ENCODE results near the gene MATK.
"Not testable (repeated sequence)": the region's sequence is repeated elsewhere in the genome, so short reads cannot be mapped to it uniquely, and the experiment has no call there.

MATK gene

GRCh38 chr19:3816566-3817218 is 30.5 kb upstream of the MATK start:
- peaks cover 2 to 3% of the 10 kb centered on the region in 2 donors for H3K4me1 ChIP-seq (ENCODE audit: control insufficient read depth in 2 of 2, insufficient read depth in 1 of 2, low read depth in 1 of 2, low read length in 2 of 2)
- H2BK15ac ChIP-seq (ENCODE audit: low read length): peak overlapping the region; percentile 7
- H3K27ac ChIP-seq (replicated peaks; ENCODE audit: low read length): no peak overlapping the region
- H3K4me2 ChIP-seq (ENCODE audit: insufficient read depth, low read length, poor library complexity, severe bottlenecking): no peak overlapping the region
- no peak overlapping the region for H2BK120ac ChIP-seq (ENCODE audit: low read depth, low read length)
- no peak overlapping the region for H2BK5ac ChIP-seq (ENCODE audit: low read length)
- no CpG with 5 or more reads among the region's 45 CpGs for WGBS, 2 donors (ENCODE audit: extremely low coverage in 2 of 2, insufficient read length in 2 of 2, insufficient replicate concordance in 1 of 2)
- no peak overlapping the region for H2AFZ ChIP-seq (ENCODE audit: low read length)
- no peak overlapping the region for H3K18ac ChIP-seq (ENCODE audit: low read length)
- no peaks in the 10 kb centered on the region for H3K36me3 ChIP-seq (replicated peaks in 1 of 2; ENCODE audit: control insufficient read depth in 2 of 2, insufficient read depth in 2 of 2, low read length in 2 of 2)
- no peaks in the 10 kb centered on the region for H3K9me3 ChIP-seq (replicated peaks in 1 of 2; ENCODE audit: control insufficient read depth in 2 of 2, insufficient read depth in 1 of 2, low read depth in 1 of 2, low read length in 2 of 2)
- no peak overlapping the region for H4K8ac ChIP-seq (ENCODE audit: low read depth, low read length)
- no peak overlapping the region for H3K9ac ChIP-seq (ENCODE audit: low read depth, low read length, poor library complexity)
- H4K91ac ChIP-seq (ENCODE audit: low read depth, low read length, poor library complexity): no peak overlapping the region
- peak overlapping the region; percentile 75 for H3K23ac ChIP-seq (ENCODE audit: low read depth, low read length, poor library complexity)
- H2BK12ac ChIP-seq (ENCODE audit: low read length): no peak overlapping the region
- peak overlapping the region; percentile 67 for H3K4ac ChIP-seq (ENCODE audit: low read length)
- H3K27me3 ChIP-seq (ENCODE audit: control insufficient read depth in 3 of 3, insufficient read depth in 3 of 3, low read depth in 1 of 3, low read length in 3 of 3): no peaks in the 10 kb centered on the region
- DNase-seq (ENCODE audit: low spot score): no peak
- H3K79me1 ChIP-seq (ENCODE audit: low read depth, low read length): no peaks in the 10 kb centered on the region
- peak overlapping the region in 1 of 2 donors; percentile 24 for H3K4me3 ChIP-seq (ENCODE audit: low read length in 2 of 2)
- no peak overlapping the region for H3K14ac ChIP-seq (ENCODE audit: low read length)
- peak overlapping the region; percentile 68 for H2AK5ac ChIP-seq (ENCODE audit: low read depth, low read length)

GRCh38 chr19:3816148-3816547 is 30.0 kb upstream of the MATK start:
- not testable (repeated sequence) for DNase-seq (ENCODE audit: low spot score); H3K4me1 ChIP-seq (ENCODE audit: control insufficient read depth in 2 of 2, insufficient read depth in 1 of 2, low read depth in 1 of 2, low read length in 2 of 2); H3K23ac ChIP-seq (ENCODE audit: low read depth, low read length, poor library complexity); H3K9me3 ChIP-seq (replicated peaks in 1 of 2; ENCODE audit: control insufficient read depth in 2 of 2, insufficient read depth in 1 of 2, low read depth in 1 of 2, low read length in 2 of 2); H3K27ac ChIP-seq (replicated peaks; ENCODE audit: low read length); H4K91ac ChIP-seq (ENCODE audit: low read depth, low read length, poor library complexity); H3K79me1 ChIP-seq (ENCODE audit: low read depth, low read length); H4K8ac ChIP-seq (ENCODE audit: low read depth, low read length); H3K18ac ChIP-seq (ENCODE audit: low read length); H3K14ac ChIP-seq (ENCODE audit: low read length); H3K4me2 ChIP-seq (ENCODE audit: insufficient read depth, low read length, poor library complexity, severe bottlenecking); H3K4me3 ChIP-seq (ENCODE audit: low read length in 2 of 2); H3K4ac ChIP-seq (ENCODE audit: low read length); H2BK12ac ChIP-seq (ENCODE audit: low read length); H2AK5ac ChIP-seq (ENCODE audit: low read depth, low read length); H3K9ac ChIP-seq (ENCODE audit: low read depth, low read length, poor library complexity); H3K27me3 ChIP-seq (ENCODE audit: control insufficient read depth in 3 of 3, insufficient read depth in 3 of 3, low read depth in 1 of 3, low read length in 3 of 3); H2BK120ac ChIP-seq (ENCODE audit: low read depth, low read length); H2BK15ac ChIP-seq (ENCODE audit: low read length); H2AFZ ChIP-seq (ENCODE audit: low read length); H3K36me3 ChIP-seq (replicated peaks in 1 of 2; ENCODE audit: control insufficient read depth in 2 of 2, insufficient read depth in 2 of 2, low read length in 2 of 2); H2BK5ac ChIP-seq (ENCODE audit: low read length)
- WGBS, 2 donors (ENCODE audit: extremely low coverage in 2 of 2, insufficient read length in 2 of 2, insufficient replicate concordance in 1 of 2): no CpG with 5 or more reads among the region's 9 CpGs

GRCh38 chr19:3814648-3815047 is 28.5 kb upstream of the MATK start:
- Histone ChIP-seq H3K18ac (ENCODE audit: low read length) (no peak overlapping the region), H3K27me3 (ENCODE audit: control insufficient read depth in 3 of 3, insufficient read depth in 3 of 3, low read depth in 1 of 3, low read length in 3 of 3) (no peaks in the 10 kb centered on the region), H3K27ac (replicated peaks; ENCODE audit: low read length) (no peak overlapping the region), H3K4ac (ENCODE audit: low read length) (no peak overlapping the region), H4K91ac (ENCODE audit: low read depth, low read length, poor library complexity) (no peak overlapping the region), H3K9me3 (replicated peaks in 1 of 2; ENCODE audit: control insufficient read depth in 2 of 2, insufficient read depth in 1 of 2, low read depth in 1 of 2, low read length in 2 of 2) (no peaks in the 10 kb centered on the region), H3K36me3 (replicated peaks in 1 of 2; ENCODE audit: control insufficient read depth in 2 of 2, insufficient read depth in 2 of 2, low read length in 2 of 2) (no peaks in the 10 kb centered on the region), H2BK15ac (ENCODE audit: low read length) (no peak overlapping the region), H3K79me1 (ENCODE audit: low read depth, low read length) (no peaks in the 10 kb centered on the region), H3K9ac (ENCODE audit: low read depth, low read length, poor library complexity) (no peak overlapping the region), H2BK120ac (ENCODE audit: low read depth, low read length) (no peak overlapping the region), H2AK5ac (ENCODE audit: low read depth, low read length) (no peak overlapping the region), H3K4me2 (ENCODE audit: insufficient read depth, low read length, poor library complexity, severe bottlenecking) (no peak overlapping the region), H2BK12ac (ENCODE audit: low read length) (no peak overlapping the region), H3K23ac (ENCODE audit: low read depth, low read length, poor library complexity) (no peak overlapping the region), H3K14ac (ENCODE audit: low read length) (no peak overlapping the region), H3K4me1 (ENCODE audit: control insufficient read depth in 2 of 2, insufficient read depth in 1 of 2, low read depth in 1 of 2, low read length in 2 of 2) (peaks cover 2 to 3% of the 10 kb centered on the region in 2 donors), H3K4me3 (ENCODE audit: low read length in 2 of 2) (no peak overlapping the region), H4K8ac (ENCODE audit: low read depth, low read length) (no peak overlapping the region), H2BK5ac (ENCODE audit: low read length) (no peak overlapping the region), H2AFZ (ENCODE audit: low read length) (no peak overlapping the region)
- no peak for DNase-seq (ENCODE audit: low spot score)
- WGBS, 2 donors (ENCODE audit: extremely low coverage in 2 of 2, insufficient read length in 2 of 2, insufficient replicate concordance in 1 of 2): no CpG with 5 or more reads among the region's 4 CpGs

- H3K4me1 ChIP-seq (ENCODE audit: control insufficient read depth in 2 of 2, insufficient read depth in 1 of 2, low read depth in 1 of 2, low read length in 2 of 2): peaks cover 2 to 3% of the 10 kb centered on the region in 2 donors
- H3K9me3 ChIP-seq (replicated peaks in 1 of 2; ENCODE audit: control insufficient read depth in 2 of 2, insufficient read depth in 1 of 2, low read depth in 1 of 2, low read length in 2 of 2): no peaks in the 10 kb centered on the region
- H3K36me3 ChIP-seq (replicated peaks in 1 of 2; ENCODE audit: control insufficient read depth in 2 of 2, insufficient read depth in 2 of 2, low read length in 2 of 2): no peaks in the 10 kb centered on the region
- peak overlapping the region; percentile 59 for H3K18ac ChIP-seq (ENCODE audit: low read length)
- peak overlapping the region; percentile 38 for H3K9ac ChIP-seq (ENCODE audit: low read depth, low read length, poor library complexity)
- no peak overlapping the region for H3K4me3 ChIP-seq (ENCODE audit: low read length in 2 of 2)
- WGBS, 2 donors (ENCODE audit: extremely low coverage in 2 of 2, insufficient read length in 2 of 2, insufficient replicate concordance in 1 of 2): no CpG with 5 or more reads among the region's 22 CpGs
- H2BK120ac ChIP-seq (ENCODE audit: low read depth, low read length): no peak overlapping the region
- no peak for DNase-seq (ENCODE audit: low spot score)
- no peak overlapping the region for H2BK5ac ChIP-seq (ENCODE audit: low read length)
- no peak overlapping the region for H4K8ac ChIP-seq (ENCODE audit: low read depth, low read length)
- H3K4me2 ChIP-seq (ENCODE audit: insufficient read depth, low read length, poor library complexity, severe bottlenecking): no peak overlapping the region
- peak overlapping the region; percentile 1 for H2AK5ac ChIP-seq (ENCODE audit: low read depth, low read length)
- H2BK15ac ChIP-seq (ENCODE audit: low read length): no peak overlapping the region
- no peaks in the 10 kb centered on the region for H3K79me1 ChIP-seq (ENCODE audit: low read depth, low read length)
- no peak overlapping the region for H3K14ac ChIP-seq (ENCODE audit: low read length)
- H4K91ac ChIP-seq (ENCODE audit: low read depth, low read length, poor library complexity): no peak overlapping the region
- no peak overlapping the region for H3K4ac ChIP-seq (ENCODE audit: low read length)
- H3K27me3 ChIP-seq (ENCODE audit: control insufficient read depth in 3 of 3, insufficient read depth in 3 of 3, low read depth in 1 of 3, low read length in 3 of 3): no peaks in the 10 kb centered on the region
- H2BK12ac ChIP-seq (ENCODE audit: low read length): no peak overlapping the region
- no peak overlapping the region for H3K27ac ChIP-seq (replicated peaks; ENCODE audit: low read length)
- peak overlapping the region; percentile 48 for H3K23ac ChIP-seq (ENCODE audit: low read depth, low read length, poor library complexity)
- H2AFZ ChIP-seq (ENCODE audit: low read length): no peak overlapping the region
These were observed 27.6 kb upstream of the MATK start for GRCh38 chr19:3813473-3814392.

Data from neuronal stem cell (in vitro differentiated cells).